Hepatocyte (in vitro differentiated cells): ENCODE data around the gene SRSF8.

ENCODE experiments used
- EZH2 ChIP-seq: fragments of 200-600 bp; sonication (generic); IDR thresholded peaks from 2 replicates; pipeline ENCODE4 v1.6.1; 2016; ENCODE audit warnings: antibody characterized with exemption, mild to moderate bottlenecking, borderline replicate concordance
- EZH2phosphoT487 ChIP-seq: fragments of 200-600 bp; sonication (generic); IDR thresholded peaks from one replicate; pipeline ENCODE4 v1.6.1; 2018; ENCODE audit warnings: antibody characterized with exemption, mild to moderate bottlenecking, low read depth, moderate library complexity; ENCODE audit not compliant: unreplicated experiment, severe bottlenecking
- TF ChIP-seq, protein P1 (sequence below): fragments of 200-600 bp; sonication (generic); IDR thresholded peaks from 2 replicates; pipeline ENCODE4 v1.5.1; 2016; ENCODE audit warnings: antibody characterized with exemption, mild to moderate bottlenecking; ENCODE audit not compliant: poor library complexity

DNA sequence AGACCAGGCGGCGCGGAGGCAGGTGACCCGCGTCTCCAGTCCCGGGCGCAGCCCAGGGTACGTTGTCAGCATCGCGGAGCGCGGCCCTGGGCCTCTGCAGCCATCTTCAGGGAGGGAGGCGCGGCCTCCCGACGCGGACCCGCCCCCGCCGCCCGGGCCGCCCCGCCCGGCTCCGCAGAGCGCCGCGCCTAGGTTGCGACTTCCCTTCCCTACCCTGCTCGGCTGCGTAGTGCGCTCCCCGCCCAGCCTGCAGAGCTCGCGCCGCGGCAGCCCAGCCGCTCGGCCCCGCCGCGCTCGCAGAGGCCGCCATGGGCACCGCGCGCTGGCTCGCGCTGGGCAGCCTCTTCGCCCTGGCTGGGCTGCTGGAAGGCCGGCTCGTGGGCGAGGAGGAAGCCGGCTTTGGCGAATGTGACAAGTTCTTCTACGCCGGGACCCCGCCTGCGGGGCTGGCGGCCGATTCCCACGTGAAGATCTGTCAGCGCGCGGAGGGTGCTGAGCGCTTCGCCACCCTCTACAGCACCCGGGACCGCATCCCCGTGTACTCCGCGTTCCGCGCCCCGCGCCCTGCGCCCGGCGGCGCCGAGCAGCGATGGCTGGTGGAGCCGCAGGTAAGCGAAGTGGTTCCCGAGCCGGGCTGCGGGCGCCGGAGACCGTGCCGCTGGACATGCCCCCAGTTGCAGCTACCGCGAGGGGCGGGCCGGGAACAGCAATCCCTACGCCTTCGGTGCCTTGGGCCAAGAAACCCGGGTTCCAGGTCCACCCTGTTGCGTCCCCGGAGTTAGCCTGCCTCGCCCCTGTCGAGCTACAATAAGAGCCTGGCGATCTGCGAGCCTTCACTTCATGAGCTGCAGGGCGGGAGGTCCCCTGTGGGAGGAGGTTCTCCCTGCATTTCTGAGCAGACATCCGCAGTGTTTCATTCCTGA, 23.2 kb downstream of the SRSF8 start, which contains the start of gene ENDOD1:
- TF ChIP-seq, protein P1, sequence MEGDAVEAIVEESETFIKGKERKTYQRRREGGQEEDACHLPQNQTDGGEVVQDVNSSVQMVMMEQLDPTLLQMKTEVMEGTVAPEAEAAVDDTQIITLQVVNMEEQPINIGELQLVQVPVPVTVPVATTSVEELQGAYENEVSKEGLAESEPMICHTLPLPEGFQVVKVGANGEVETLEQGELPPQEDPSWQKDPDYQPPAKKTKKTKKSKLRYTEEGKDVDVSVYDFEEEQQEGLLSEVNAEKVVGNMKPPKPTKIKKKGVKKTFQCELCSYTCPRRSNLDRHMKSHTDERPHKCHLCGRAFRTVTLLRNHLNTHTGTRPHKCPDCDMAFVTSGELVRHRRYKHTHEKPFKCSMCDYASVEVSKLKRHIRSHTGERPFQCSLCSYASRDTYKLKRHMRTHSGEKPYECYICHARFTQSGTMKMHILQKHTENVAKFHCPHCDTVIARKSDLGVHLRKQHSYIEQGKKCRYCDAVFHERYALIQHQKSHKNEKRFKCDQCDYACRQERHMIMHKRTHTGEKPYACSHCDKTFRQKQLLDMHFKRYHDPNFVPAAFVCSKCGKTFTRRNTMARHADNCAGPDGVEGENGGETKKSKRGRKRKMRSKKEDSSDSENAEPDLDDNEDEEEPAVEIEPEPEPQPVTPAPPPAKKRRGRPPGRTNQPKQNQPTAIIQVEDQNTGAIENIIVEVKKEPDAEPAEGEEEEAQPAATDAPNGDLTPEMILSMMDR, result no peak
- no peak for TF ChIP-seq EZH2phosphoT487
- TF ChIP-seq EZH2, result no peak
